SK-N-SH treated with all-trans-retinoic acid at 6 μM for 48 hours (cell line): ENCODE data around the gene ZNF792.

Experiments
- ARNTL ChIP-seq: fragments of 450-650 bp; formaldehyde crosslinking; IDR thresholded peaks from 2 replicates; pipeline ENCODE4 v1.5.0; 2020; ENCODE audit warnings: low read depth, mild to moderate bottlenecking, moderate library complexity, borderline replicate concordance
- CREB5 ChIP-seq: fragments of 250-450 bp; sonication (Bioruptor Pico); IDR thresholded peaks from 2 replicates; pipeline ENCODE4 v1.5.1; 2020; ENCODE audit warnings: low read depth, mild to moderate bottlenecking, moderate library complexity
- CSDC2 ChIP-seq: fragments of 250-450 bp; sonication (Bioruptor Pico); IDR thresholded peaks from 2 replicates; pipeline ENCODE4 v1.5.0; 2020; ENCODE audit warnings: mild to moderate bottlenecking, moderate library complexity
- OSR1 ChIP-seq: fragments of 250-450 bp; sonication (Bioruptor Pico); IDR thresholded peaks from 2 replicates; pipeline ENCODE4 v1.8.0; 2022; ENCODE audit warnings: moderate library complexity, mild to moderate bottlenecking, inconsistent platforms
- PATZ1 ChIP-seq: fragments of 250-450 bp; sonication (Bioruptor Pico); IDR thresholded peaks from 2 replicates; pipeline ENCODE4 v1.8.0; 2020; ENCODE audit warnings: mild to moderate bottlenecking, moderate library complexity, borderline replicate concordance
- PPARA ChIP-seq: fragments of 250-450 bp; sonication (Bioruptor Pico); IDR thresholded peaks from 2 replicates; pipeline ENCODE4 v1.5.0; 2020; ENCODE audit warnings: mild to moderate bottlenecking, borderline replicate concordance
- TCF4 ChIP-seq: fragments of 250-450 bp; sonication (Bioruptor Pico); IDR thresholded peaks from 2 replicates; pipeline ENCODE4 v1.8.0; 2021; ENCODE audit warnings: mild to moderate bottlenecking, moderate library complexity, borderline replicate concordance
- ZFP3 ChIP-seq: fragments of 250-450 bp; sonication (Bioruptor Pico); IDR thresholded peaks from 2 replicates; pipeline ENCODE4 v1.5.0; 2020; ENCODE audit warnings: mild to moderate bottlenecking, moderate library complexity
- ZFP30 ChIP-seq: fragments of 450-650 bp; formaldehyde crosslinking; IDR thresholded peaks from 2 replicates; pipeline ENCODE4 v1.5.0; 2022; ENCODE audit warnings: mild to moderate bottlenecking, moderate library complexity
- ZNF565 ChIP-seq: fragments of 450-650 bp; formaldehyde crosslinking; conservative IDR thresholded peaks from 2 replicates; pipeline ENCODE4 v1.5.0; 2020; ENCODE audit warnings: low read depth, mild to moderate bottlenecking, moderate library complexity

- TF ChIP-seq OSR1 (CRISPR knock-in tag) (no peak), PATZ1 (CRISPR knock-in tag) (no peak), TCF4 (no peak), ZFP30 (CRISPR knock-in tag) (no peak), ARNTL (no peak), PPARA (CRISPR knock-in tag) (no peak), CSDC2 (CRISPR knock-in tag) (no peak), ZNF565 (CRISPR knock-in tag) (no peak), CREB5 (CRISPR knock-in tag) (no peak), ZFP3 (no peak)
Measured at GRCh38 chr19:34989298-34989697, 25.3 kb upstream of the ZNF792 start.
